ENCODE data around the gene CEP41.

DNA sequence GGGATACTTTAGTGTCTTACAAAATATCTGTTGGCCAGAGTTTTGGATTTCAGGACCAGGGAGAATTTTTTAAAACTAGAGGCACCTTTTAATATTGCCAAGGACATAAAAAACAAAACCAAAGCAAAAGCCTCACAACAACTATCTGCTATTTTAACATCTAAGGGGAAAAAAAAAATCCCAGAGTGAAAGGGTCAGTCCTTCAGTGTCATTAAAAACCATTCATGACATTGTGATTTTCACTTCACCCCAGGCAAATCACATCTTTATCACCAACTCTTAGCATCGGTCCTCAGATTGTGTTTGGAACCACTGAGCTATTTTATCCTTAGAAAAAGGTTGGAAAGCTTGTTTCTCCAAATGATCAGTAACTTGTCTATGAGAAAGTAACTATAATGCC is 10.7 kb downstream of the CEP41 start:
- TF ChIP-seq EGR1 (IDR thresholded peaks at IDR 0.05; ENCODE audit: low read depth in 2 of 2) (no peak), FOXA2 (IDR thresholded peaks at IDR 0.05) (no peak), JUND (IDR thresholded peaks at IDR 0.05) (no peak), YY1 (IDR thresholded peaks at IDR 0.05) (no peak), HNF4G (IDR thresholded peaks at IDR 0.05) (no peak), NR2F2 (IDR thresholded peaks at IDR 0.05) (no peak), GABPA (IDR thresholded peaks at IDR 0.05 in 1 of 2, conservative IDR thresholded peaks at IDR 0.05 in 1 of 2) (no peak), SP1 (IDR thresholded peaks at IDR 0.05) (no peak), RAD21 (IDR thresholded peaks at IDR 0.05) (no peak)
- TF ChIP-seq, protein P1, sequence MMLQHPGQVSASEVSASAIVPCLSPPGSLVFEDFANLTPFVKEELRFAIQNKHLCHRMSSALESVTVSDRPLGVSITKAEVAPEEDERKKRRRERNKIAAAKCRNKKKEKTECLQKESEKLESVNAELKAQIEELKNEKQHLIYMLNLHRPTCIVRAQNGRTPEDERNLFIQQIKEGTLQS (IDR thresholded peaks at IDR 0.05), result no peak
- TF ChIP-seq, protein P2, sequence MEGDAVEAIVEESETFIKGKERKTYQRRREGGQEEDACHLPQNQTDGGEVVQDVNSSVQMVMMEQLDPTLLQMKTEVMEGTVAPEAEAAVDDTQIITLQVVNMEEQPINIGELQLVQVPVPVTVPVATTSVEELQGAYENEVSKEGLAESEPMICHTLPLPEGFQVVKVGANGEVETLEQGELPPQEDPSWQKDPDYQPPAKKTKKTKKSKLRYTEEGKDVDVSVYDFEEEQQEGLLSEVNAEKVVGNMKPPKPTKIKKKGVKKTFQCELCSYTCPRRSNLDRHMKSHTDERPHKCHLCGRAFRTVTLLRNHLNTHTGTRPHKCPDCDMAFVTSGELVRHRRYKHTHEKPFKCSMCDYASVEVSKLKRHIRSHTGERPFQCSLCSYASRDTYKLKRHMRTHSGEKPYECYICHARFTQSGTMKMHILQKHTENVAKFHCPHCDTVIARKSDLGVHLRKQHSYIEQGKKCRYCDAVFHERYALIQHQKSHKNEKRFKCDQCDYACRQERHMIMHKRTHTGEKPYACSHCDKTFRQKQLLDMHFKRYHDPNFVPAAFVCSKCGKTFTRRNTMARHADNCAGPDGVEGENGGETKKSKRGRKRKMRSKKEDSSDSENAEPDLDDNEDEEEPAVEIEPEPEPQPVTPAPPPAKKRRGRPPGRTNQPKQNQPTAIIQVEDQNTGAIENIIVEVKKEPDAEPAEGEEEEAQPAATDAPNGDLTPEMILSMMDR (IDR thresholded peaks at IDR 0.05; ENCODE audit: low read depth, low read length, missing input control), result no peak
- TF ChIP-seq, protein P3, sequence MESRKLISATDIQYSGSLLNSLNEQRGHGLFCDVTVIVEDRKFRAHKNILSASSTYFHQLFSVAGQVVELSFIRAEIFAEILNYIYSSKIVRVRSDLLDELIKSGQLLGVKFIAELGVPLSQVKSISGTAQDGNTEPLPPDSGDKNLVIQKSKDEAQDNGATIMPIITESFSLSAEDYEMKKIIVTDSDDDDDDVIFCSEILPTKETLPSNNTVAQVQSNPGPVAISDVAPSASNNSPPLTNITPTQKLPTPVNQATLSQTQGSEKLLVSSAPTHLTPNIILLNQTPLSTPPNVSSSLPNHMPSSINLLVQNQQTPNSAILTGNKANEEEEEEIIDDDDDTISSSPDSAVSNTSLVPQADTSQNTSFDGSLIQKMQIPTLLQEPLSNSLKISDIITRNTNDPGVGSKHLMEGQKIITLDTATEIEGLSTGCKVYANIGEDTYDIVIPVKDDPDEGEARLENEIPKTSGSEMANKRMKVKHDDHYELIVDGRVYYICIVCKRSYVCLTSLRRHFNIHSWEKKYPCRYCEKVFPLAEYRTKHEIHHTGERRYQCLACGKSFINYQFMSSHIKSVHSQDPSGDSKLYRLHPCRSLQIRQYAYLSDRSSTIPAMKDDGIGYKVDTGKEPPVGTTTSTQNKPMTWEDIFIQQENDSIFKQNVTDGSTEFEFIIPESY (IDR thresholded peaks at IDR 0.05), result no peak
- TF ChIP-seq, protein P4, sequence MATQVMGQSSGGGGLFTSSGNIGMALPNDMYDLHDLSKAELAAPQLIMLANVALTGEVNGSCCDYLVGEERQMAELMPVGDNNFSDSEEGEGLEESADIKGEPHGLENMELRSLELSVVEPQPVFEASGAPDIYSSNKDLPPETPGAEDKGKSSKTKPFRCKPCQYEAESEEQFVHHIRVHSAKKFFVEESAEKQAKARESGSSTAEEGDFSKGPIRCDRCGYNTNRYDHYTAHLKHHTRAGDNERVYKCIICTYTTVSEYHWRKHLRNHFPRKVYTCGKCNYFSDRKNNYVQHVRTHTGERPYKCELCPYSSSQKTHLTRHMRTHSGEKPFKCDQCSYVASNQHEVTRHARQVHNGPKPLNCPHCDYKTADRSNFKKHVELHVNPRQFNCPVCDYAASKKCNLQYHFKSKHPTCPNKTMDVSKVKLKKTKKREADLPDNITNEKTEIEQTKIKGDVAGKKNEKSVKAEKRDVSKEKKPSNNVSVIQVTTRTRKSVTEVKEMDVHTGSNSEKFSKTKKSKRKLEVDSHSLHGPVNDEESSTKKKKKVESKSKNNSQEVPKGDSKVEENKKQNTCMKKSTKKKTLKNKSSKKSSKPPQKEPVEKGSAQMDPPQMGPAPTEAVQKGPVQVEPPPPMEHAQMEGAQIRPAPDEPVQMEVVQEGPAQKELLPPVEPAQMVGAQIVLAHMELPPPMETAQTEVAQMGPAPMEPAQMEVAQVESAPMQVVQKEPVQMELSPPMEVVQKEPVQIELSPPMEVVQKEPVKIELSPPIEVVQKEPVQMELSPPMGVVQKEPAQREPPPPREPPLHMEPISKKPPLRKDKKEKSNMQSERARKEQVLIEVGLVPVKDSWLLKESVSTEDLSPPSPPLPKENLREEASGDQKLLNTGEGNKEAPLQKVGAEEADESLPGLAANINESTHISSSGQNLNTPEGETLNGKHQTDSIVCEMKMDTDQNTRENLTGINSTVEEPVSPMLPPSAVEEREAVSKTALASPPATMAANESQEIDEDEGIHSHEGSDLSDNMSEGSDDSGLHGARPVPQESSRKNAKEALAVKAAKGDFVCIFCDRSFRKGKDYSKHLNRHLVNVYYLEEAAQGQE (IDR thresholded peaks at IDR 0.05), result no peak
- TF ChIP-seq, protein P5, sequence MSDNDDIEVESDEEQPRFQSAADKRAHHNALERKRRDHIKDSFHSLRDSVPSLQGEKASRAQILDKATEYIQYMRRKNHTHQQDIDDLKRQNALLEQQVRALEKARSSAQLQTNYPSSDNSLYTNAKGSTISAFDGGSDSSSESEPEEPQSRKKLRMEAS (IDR thresholded peaks at IDR 0.05), result no peak
